Hepatocyte (in vitro differentiated cells): ENCODE results near the gene RGS6.

Source experiments
- EZH2 ChIP-seq: fragments of 200-600 bp; sonication (generic); IDR thresholded peaks from 2 replicates; pipeline ENCODE4 v1.6.1; 2016; ENCODE audit warnings: antibody characterized with exemption, mild to moderate bottlenecking, borderline replicate concordance
- TF ChIP-seq, protein P1 (sequence below): fragments of 200-600 bp; sonication (generic); IDR thresholded peaks from 2 replicates; pipeline ENCODE4 v1.5.1; 2016; ENCODE audit warnings: antibody characterized with exemption, mild to moderate bottlenecking; ENCODE audit not compliant: poor library complexity

DNA sequence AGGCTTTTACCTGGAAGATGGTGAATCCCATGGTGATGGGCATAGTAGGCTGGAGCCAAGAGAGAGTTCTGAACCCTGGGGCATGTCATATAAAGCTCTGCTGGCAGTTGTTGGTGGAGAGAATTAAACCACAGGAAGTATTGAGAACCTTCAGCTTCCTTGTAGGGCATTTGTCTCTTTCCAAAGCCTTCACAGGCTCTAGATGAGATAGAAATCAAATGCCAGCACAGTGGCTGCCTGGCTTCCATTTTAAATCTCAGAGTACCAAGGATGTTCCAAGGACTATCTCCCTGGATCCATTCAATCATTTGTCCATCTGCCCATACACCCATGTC is 592.0 kb downstream of the RGS6 start:
- TF ChIP-seq EZH2: no peak
- TF ChIP-seq, protein P1, sequence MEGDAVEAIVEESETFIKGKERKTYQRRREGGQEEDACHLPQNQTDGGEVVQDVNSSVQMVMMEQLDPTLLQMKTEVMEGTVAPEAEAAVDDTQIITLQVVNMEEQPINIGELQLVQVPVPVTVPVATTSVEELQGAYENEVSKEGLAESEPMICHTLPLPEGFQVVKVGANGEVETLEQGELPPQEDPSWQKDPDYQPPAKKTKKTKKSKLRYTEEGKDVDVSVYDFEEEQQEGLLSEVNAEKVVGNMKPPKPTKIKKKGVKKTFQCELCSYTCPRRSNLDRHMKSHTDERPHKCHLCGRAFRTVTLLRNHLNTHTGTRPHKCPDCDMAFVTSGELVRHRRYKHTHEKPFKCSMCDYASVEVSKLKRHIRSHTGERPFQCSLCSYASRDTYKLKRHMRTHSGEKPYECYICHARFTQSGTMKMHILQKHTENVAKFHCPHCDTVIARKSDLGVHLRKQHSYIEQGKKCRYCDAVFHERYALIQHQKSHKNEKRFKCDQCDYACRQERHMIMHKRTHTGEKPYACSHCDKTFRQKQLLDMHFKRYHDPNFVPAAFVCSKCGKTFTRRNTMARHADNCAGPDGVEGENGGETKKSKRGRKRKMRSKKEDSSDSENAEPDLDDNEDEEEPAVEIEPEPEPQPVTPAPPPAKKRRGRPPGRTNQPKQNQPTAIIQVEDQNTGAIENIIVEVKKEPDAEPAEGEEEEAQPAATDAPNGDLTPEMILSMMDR: no peak
